ENCODE data around the gene PRELID3B.

The PRELID3B gene

GRCh38 chr20:59002388-59002787 is 40.2 kb downstream of the PRELID3B start:
- H3K18ac ChIP-seq (ENCODE audit: low read depth in 1 of 2, low read length in 2 of 2), result no peak overlapping the region
- no peak for DNase-seq
- no peak overlapping the region for H4K91ac ChIP-seq (ENCODE audit: low read length)
- no peak overlapping the region for H2BK120ac ChIP-seq (ENCODE audit: low read depth, low read length)
- peaks cover 49 to 63% of the 10 kb centered on the region in 2 experiments for H3K36me3 ChIP-seq (ENCODE audit: control insufficient read depth in 1 of 2, insufficient read depth in 2 of 2, low read depth in 1 of 2, low read length in 2 of 2)
- no peaks in the 10 kb centered on the region for H3K9me3 ChIP-seq (ENCODE audit: control insufficient read depth, low read length)
- 92% methylated on average over 7 of the region's 8 CpGs for WGBS
- no peak overlapping the region for H3K23ac ChIP-seq (ENCODE audit: low read length in 2 of 2)
- H3K4me2 ChIP-seq (ENCODE audit: low read length, poor library complexity, severe bottlenecking), result no peak overlapping the region
- H2BK12ac ChIP-seq (ENCODE audit: low read length in 2 of 2), result no peak overlapping the region
- H4K8ac ChIP-seq (ENCODE audit: low read length), result no peak overlapping the region
- no peak overlapping the region for H2AK5ac ChIP-seq (ENCODE audit: low read length, severe bottlenecking)
- peaks cover 39% of the 10 kb centered on the region for H3K79me1 ChIP-seq (replicated peaks; ENCODE audit: low read length, poor library complexity, severe bottlenecking)
- no peak overlapping the region for H2BK5ac ChIP-seq (ENCODE audit: low read depth, low read length, poor library complexity, severe bottlenecking)
- H3K4ac ChIP-seq (ENCODE audit: low read depth in 1 of 2, low read length in 2 of 2), result no peak overlapping the region
- no peak overlapping the region for H2BK15ac ChIP-seq (ENCODE audit: low read depth, poor library complexity, severe bottlenecking)
- H2AFZ ChIP-seq (ENCODE audit: low read depth, low read length), result no peak overlapping the region
- H3K27ac ChIP-seq (ENCODE audit: low read length, poor library complexity, severe bottlenecking), result no peak overlapping the region
- no peaks in the 10 kb centered on the region for H3K27me3 ChIP-seq (ENCODE audit: control insufficient read depth in 1 of 2, insufficient read depth in 1 of 2, low read length in 2 of 2)
- peaks cover 23% of the 10 kb centered on the region for H3K4me1 ChIP-seq (ENCODE audit: control insufficient read depth, insufficient read depth, low read depth, low read length)
- no peak overlapping the region for H3K14ac ChIP-seq (ENCODE audit: low read length in 2 of 2)
- no peak overlapping the region for H3K4me3 ChIP-seq (ENCODE audit: insufficient read depth in 1 of 2, low read depth in 1 of 2, low read length in 2 of 2)
- H3K9ac ChIP-seq (ENCODE audit: low read length), result no peak overlapping the region

GRCh38 chr20:59001449-59002171 is 41.0 kb downstream of the PRELID3B start:
- Histone ChIP-seq H3K36me3 (ENCODE audit: control insufficient read depth in 1 of 2, insufficient read depth in 2 of 2, low read depth in 1 of 2, low read length in 2 of 2) (peaks cover 55 to 71% of the 10 kb centered on the region in 2 experiments), H3K4ac (ENCODE audit: low read depth in 1 of 2, low read length in 2 of 2) (no peak overlapping the region), H3K79me1 (replicated peaks; ENCODE audit: low read length, poor library complexity, severe bottlenecking) (peaks cover 39% of the 10 kb centered on the region), H3K4me1 (ENCODE audit: control insufficient read depth, insufficient read depth, low read depth, low read length) (peaks cover 17% of the 10 kb centered on the region), H3K4me3 (ENCODE audit: insufficient read depth in 1 of 2, low read depth in 1 of 2, low read length in 2 of 2) (no peak overlapping the region), H2BK5ac (ENCODE audit: low read depth, low read length, poor library complexity, severe bottlenecking) (no peak overlapping the region), H3K18ac (ENCODE audit: low read depth in 1 of 2, low read length in 2 of 2) (no peak overlapping the region), H3K14ac (ENCODE audit: low read length in 2 of 2) (no peak overlapping the region), H2BK12ac (ENCODE audit: low read length in 2 of 2) (no peak overlapping the region), H2AK5ac (ENCODE audit: low read length, severe bottlenecking) (no peak overlapping the region), H3K27me3 (ENCODE audit: control insufficient read depth in 1 of 2, insufficient read depth in 1 of 2, low read length in 2 of 2) (no peaks in the 10 kb centered on the region), H2AFZ (ENCODE audit: low read depth, low read length) (no peak overlapping the region), H3K23ac (ENCODE audit: low read length in 2 of 2) (no peak overlapping the region), H2BK120ac (ENCODE audit: low read depth, low read length) (no peak overlapping the region), H3K9me3 (ENCODE audit: control insufficient read depth, low read length) (no peaks in the 10 kb centered on the region), H3K4me2 (ENCODE audit: low read length, poor library complexity, severe bottlenecking) (no peak overlapping the region), H3K27ac (ENCODE audit: low read length, poor library complexity, severe bottlenecking) (no peak overlapping the region), H4K8ac (ENCODE audit: low read length) (no peak overlapping the region), H4K91ac (ENCODE audit: low read length) (no peak overlapping the region), H3K9ac (ENCODE audit: low read length) (no peak overlapping the region), H2BK15ac (ENCODE audit: low read depth, poor library complexity, severe bottlenecking) (no peak overlapping the region)
- DNase-seq, result no peak
- 95% methylated on average over 27 of the region's 27 CpGs for WGBS

DNA sequence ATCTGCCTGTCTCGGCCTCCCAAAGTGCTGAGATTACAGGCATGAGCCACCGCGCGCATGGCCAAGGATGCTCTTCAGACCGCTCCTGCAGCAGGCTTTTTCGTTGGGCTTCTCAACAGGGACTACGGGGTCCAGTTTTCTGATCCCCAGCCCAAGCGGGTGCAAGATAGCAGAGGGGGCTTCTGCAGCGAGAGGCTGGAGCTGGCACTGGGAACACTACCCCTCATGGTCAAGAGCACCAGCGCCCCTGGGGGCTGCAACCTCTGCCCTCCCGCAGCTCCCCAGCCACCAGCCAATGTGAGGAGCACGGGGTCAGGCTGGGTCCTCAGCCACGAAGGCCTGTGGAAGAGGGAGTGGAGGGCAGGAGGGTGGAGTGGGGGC is 41.5 kb downstream of the PRELID3B start:
- no peak overlapping the region for H3K9ac ChIP-seq (ENCODE audit: low read length)
- no peak overlapping the region for H2BK120ac ChIP-seq (ENCODE audit: low read depth, low read length)
- H3K4me2 ChIP-seq (ENCODE audit: low read length, poor library complexity, severe bottlenecking), result no peak overlapping the region
- H3K18ac ChIP-seq (ENCODE audit: low read depth in 1 of 2, low read length in 2 of 2), result no peak overlapping the region
- H3K4me1 ChIP-seq (ENCODE audit: control insufficient read depth, insufficient read depth, low read depth, low read length), result peaks cover 15% of the 10 kb centered on the region
- H4K8ac ChIP-seq (ENCODE audit: low read length), result no peak overlapping the region
- no peaks in the 10 kb centered on the region for H3K9me3 ChIP-seq (ENCODE audit: control insufficient read depth, low read length)
- no peak overlapping the region for H2BK12ac ChIP-seq (ENCODE audit: low read length in 2 of 2)
- no peak overlapping the region for H3K27ac ChIP-seq (ENCODE audit: low read length, poor library complexity, severe bottlenecking)
- peaks cover 61 to 76% of the 10 kb centered on the region in 2 experiments for H3K36me3 ChIP-seq (ENCODE audit: control insufficient read depth in 1 of 2, insufficient read depth in 2 of 2, low read depth in 1 of 2, low read length in 2 of 2)
- no peak overlapping the region for H2AK5ac ChIP-seq (ENCODE audit: low read length, severe bottlenecking)
- H3K4me3 ChIP-seq (ENCODE audit: insufficient read depth in 1 of 2, low read depth in 1 of 2, low read length in 2 of 2), result no peak overlapping the region
- H2BK15ac ChIP-seq (ENCODE audit: low read depth, poor library complexity, severe bottlenecking), result no peak overlapping the region
- 91% methylated on average over 13 of the region's 13 CpGs for WGBS
- H3K14ac ChIP-seq (ENCODE audit: low read length in 2 of 2), result no peak overlapping the region
- H2BK5ac ChIP-seq (ENCODE audit: low read depth, low read length, poor library complexity, severe bottlenecking), result no peak overlapping the region
- H3K23ac ChIP-seq (ENCODE audit: low read length in 2 of 2), result no peak overlapping the region
- no peak for DNase-seq
- H3K79me1 ChIP-seq (replicated peaks; ENCODE audit: low read length, poor library complexity, severe bottlenecking), result peaks cover 37% of the 10 kb centered on the region
- no peak overlapping the region for H2AFZ ChIP-seq (ENCODE audit: low read depth, low read length)
- H4K91ac ChIP-seq (ENCODE audit: low read length), result no peak overlapping the region
- H3K4ac ChIP-seq (ENCODE audit: low read depth in 1 of 2, low read length in 2 of 2), result no peak overlapping the region
- H3K27me3 ChIP-seq (ENCODE audit: control insufficient read depth in 1 of 2, insufficient read depth in 1 of 2, low read length in 2 of 2), result no peaks in the 10 kb centered on the region

- H3K23ac ChIP-seq (ENCODE audit: low read length in 2 of 2), result no peak overlapping the region
- H3K79me1 ChIP-seq (replicated peaks; ENCODE audit: low read length, poor library complexity, severe bottlenecking), result peaks cover 31% of the 10 kb centered on the region
- H4K8ac ChIP-seq (ENCODE audit: low read length), result no peak overlapping the region
- H3K14ac ChIP-seq (ENCODE audit: low read length in 2 of 2), result no peak overlapping the region
- no peak overlapping the region for H2AK5ac ChIP-seq (ENCODE audit: low read length, severe bottlenecking)
- no peak overlapping the region for H3K4me2 ChIP-seq (ENCODE audit: low read length, poor library complexity, severe bottlenecking)
- H3K36me3 ChIP-seq (ENCODE audit: control insufficient read depth in 1 of 2, insufficient read depth in 2 of 2, low read depth in 1 of 2, low read length in 2 of 2), result peaks cover 68 to 79% of the 10 kb centered on the region in 2 experiments
- H2BK15ac ChIP-seq (ENCODE audit: low read depth, poor library complexity, severe bottlenecking), result no peak overlapping the region
- peaks cover 13% of the 10 kb centered on the region for H3K4me1 ChIP-seq (ENCODE audit: control insufficient read depth, insufficient read depth, low read depth, low read length)
- H2AFZ ChIP-seq (ENCODE audit: low read depth, low read length), result no peak overlapping the region
- no peak overlapping the region for H2BK120ac ChIP-seq (ENCODE audit: low read depth, low read length)
- no peak overlapping the region for H3K18ac ChIP-seq (ENCODE audit: low read depth in 1 of 2, low read length in 2 of 2)
- DNase-seq, result no peak
- H3K9ac ChIP-seq (ENCODE audit: low read length), result no peak overlapping the region
- no peaks in the 10 kb centered on the region for H3K9me3 ChIP-seq (ENCODE audit: control insufficient read depth, low read length)
- no peak overlapping the region for H2BK12ac ChIP-seq (ENCODE audit: low read length in 2 of 2)
- no peak overlapping the region for H3K4ac ChIP-seq (ENCODE audit: low read depth in 1 of 2, low read length in 2 of 2)
- H4K91ac ChIP-seq (ENCODE audit: low read length), result no peak overlapping the region
- H3K27me3 ChIP-seq (ENCODE audit: control insufficient read depth in 1 of 2, insufficient read depth in 1 of 2, low read length in 2 of 2), result no peaks in the 10 kb centered on the region
- WGBS, result 65% methylated on average over 2 of the region's 3 CpGs
- no peak overlapping the region for H3K4me3 ChIP-seq (ENCODE audit: insufficient read depth in 1 of 2, low read depth in 1 of 2, low read length in 2 of 2)
- H3K27ac ChIP-seq (ENCODE audit: low read length, poor library complexity, severe bottlenecking), result no peak overlapping the region
- no peak overlapping the region for H2BK5ac ChIP-seq (ENCODE audit: low read depth, low read length, poor library complexity, severe bottlenecking)
Measured at GRCh38 chr20:59000326-59000725, 42.3 kb downstream of the PRELID3B start.
